Hepatocyte (in vitro differentiated cells): Measurements from ENCODE around the gene CYREN. TPM values are rescaled to one million over a fixed set of nuclear protein-coding genes. Genes with fewer than 3 reads are reported as not detected.

Source experiments
- DNase-seq: peaks from one replicate; pipeline ENCODE4 v3.0.0-alpha.2; 2016; ENCODE audit warnings: low spot score
- H2AFZ ChIP-seq: fragments of 200-600 bp; sonication (generic); 2 replicates; pipeline ENCODE4 v1.6.0; 2016; ENCODE audit warnings: antibody characterized with exemption, mild to moderate bottlenecking
- H3K27ac ChIP-seq: fragments of 200-600 bp; sonication (generic); 2 replicates; pipeline ENCODE4 v1.5.1; 2016; ENCODE audit warnings: mild to moderate bottlenecking
- H3K27me3 ChIP-seq: fragments of 200-600 bp; sonication (generic); 2 replicates; pipeline ENCODE4 v1.6.1; 2016
- H3K36me3 ChIP-seq: fragments of 200-600 bp; sonication (generic); replicated peaks from 2 replicates; pipeline ENCODE4 v1.5.1; 2016; ENCODE audit warnings: low read depth; ENCODE audit not compliant: insufficient read depth
- H3K4me1 ChIP-seq: fragments of 200-600 bp; sonication (generic); 2 replicates; pipeline ENCODE4 v1.5.1; 2016; ENCODE audit warnings: mild to moderate bottlenecking, moderate library complexity; ENCODE audit not compliant: insufficient read depth
- H3K4me2 ChIP-seq: fragments of 200-600 bp; sonication (generic); 2 replicates; pipeline ENCODE4 v1.6.0; 2016
- H3K4me3 ChIP-seq: fragments of 200-600 bp; sonication (generic); 2 replicates; pipeline ENCODE4 v1.5.1; 2016; ENCODE audit warnings: mild to moderate bottlenecking
- H3K79me2 ChIP-seq: fragments of 200-600 bp; sonication (generic); 2 replicates; pipeline ENCODE4 v1.6.0; 2017; ENCODE audit warnings: mild to moderate bottlenecking
- H3K9me2 ChIP-seq: fragments of 200-600 bp; sonication (generic); replicated peaks from 2 replicates; pipeline ENCODE4 v1.6.0; 2017; ENCODE audit warnings: mild to moderate bottlenecking; ENCODE audit not compliant: insufficient read depth
- H3K9me3 ChIP-seq: fragments of 200-600 bp; sonication (generic); 2 replicates; pipeline ENCODE4 v1.5.1; 2016; ENCODE audit warnings: low read depth, mild to moderate bottlenecking
- H4K20me1 ChIP-seq: fragments of 200-600 bp; sonication (generic); 2 replicates; pipeline ENCODE4 v1.6.0; 2016; ENCODE audit warnings: mild to moderate bottlenecking; ENCODE audit not compliant: insufficient read depth, poor library complexity, severe bottlenecking
- CTCF ChIP-seq: fragments of 200-600 bp; sonication (generic); IDR thresholded peaks from 2 replicates; pipeline ENCODE4 v1.5.1; 2016; ENCODE audit warnings: antibody characterized with exemption, mild to moderate bottlenecking; ENCODE audit not compliant: poor library complexity
- EZH2 ChIP-seq: fragments of 200-600 bp; sonication (generic); IDR thresholded peaks from 2 replicates; pipeline ENCODE4 v1.6.1; 2016; ENCODE audit warnings: antibody characterized with exemption, mild to moderate bottlenecking, borderline replicate concordance
- EZH2phosphoT487 ChIP-seq: fragments of 200-600 bp; sonication (generic); IDR thresholded peaks from one replicate; pipeline ENCODE4 v1.6.1; 2018; ENCODE audit warnings: antibody characterized with exemption, mild to moderate bottlenecking, low read depth, moderate library complexity; ENCODE audit not compliant: unreplicated experiment, severe bottlenecking
- WGBS: methylation state at CpG from one replicate; pipeline ENCODE4 v1.1.6; 2016; ENCODE audit warnings: low lambda C conversion rate; ENCODE audit errors: missing lambda C conversion rate; 5-methylcytosine and 5-hydroxymethylcytosine counted together
- polyA plus RNA-seq: library from polyadenylated mRNA; unstranded; fragments of >200 nt; fragmentation: Nextera tagmentation; extraction: Ambion mirVana; gene quantifications from 2 replicates; pipeline ENCODE4 v1.2.1, GENCODE V29; 2016
- total RNA-seq: library from RNA; depleted of rRNA; stranded (reverse); fragments of >200 nt; gene quantifications from 2 replicates; pipeline ENCODE4 v1.2.3, GENCODE V29; 2014

The CYREN gene
- total and polyA plus RNA-seq, 2 experiments from 2014 or later: 43.2 to 45.2 TPM

- no peak for TF ChIP-seq CTCF
- no peak for TF ChIP-seq EZH2
- no peak for TF ChIP-seq EZH2phosphoT487
- Histone ChIP-seq H3K79me2 (no peaks in the 10 kb centered on the region), H3K4me2 (no peak overlapping the region), H2AFZ (no peak overlapping the region), H3K36me3 (no peaks in the 10 kb centered on the region), H3K27me3 (no peaks in the 10 kb centered on the region), H4K20me1 (no peaks in the 10 kb centered on the region), H3K27ac (no peak overlapping the region), H3K4me1 (no peaks in the 10 kb centered on the region), H3K9me3 (no peaks in the 10 kb centered on the region), H3K9me2 (no peaks in the 10 kb centered on the region), H3K4me3 (no peak overlapping the region)
- DNase-seq: no peak
- WGBS: 95% methylated on average over 12 of the region's 12 CpGs
Measured at GRCh38 chr7:135194494-135195095, 24.1 kb upstream of the CYREN start.

GRCh38 chr7:135193615-135194081 is 23.1 kb upstream of the CYREN start:
- Histone ChIP-seq H3K36me3 (no peaks in the 10 kb centered on the region), H3K27me3 (no peaks in the 10 kb centered on the region), H3K9me3 (no peaks in the 10 kb centered on the region), H2AFZ (no peak overlapping the region), H3K9me2 (no peaks in the 10 kb centered on the region), H3K4me1 (no peaks in the 10 kb centered on the region), H3K4me3 (no peak overlapping the region), H3K27ac (no peak overlapping the region), H4K20me1 (no peaks in the 10 kb centered on the region), H3K4me2 (no peak overlapping the region), H3K79me2 (no peaks in the 10 kb centered on the region)
- DNase-seq: no peak
- TF ChIP-seq EZH2 (no peak), EZH2phosphoT487 (no peak), CTCF (no peak)
- WGBS: 81% methylated on average over 8 of the region's 10 CpGs

- no peak overlapping the region for H3K4me2 ChIP-seq
- no peaks in the 10 kb centered on the region for H3K79me2 ChIP-seq
- no peak overlapping the region for H3K4me3 ChIP-seq
- H3K9me3 ChIP-seq: no peaks in the 10 kb centered on the region
- no peak for DNase-seq
- H3K27ac ChIP-seq: no peak overlapping the region
- no peaks in the 10 kb centered on the region for H3K9me2 ChIP-seq
- TF ChIP-seq EZH2 (no peak), CTCF (no peak), EZH2phosphoT487 (no peak)
- H2AFZ ChIP-seq: no peak overlapping the region
- H4K20me1 ChIP-seq: no peaks in the 10 kb centered on the region
- 95% methylated on average over 11 of the region's 11 CpGs for WGBS
- no peaks in the 10 kb centered on the region for H3K27me3 ChIP-seq
- H3K4me1 ChIP-seq: no peaks in the 10 kb centered on the region
- no peaks in the 10 kb centered on the region for H3K36me3 ChIP-seq
Measured at GRCh38 chr7:135192914-135193536, 22.5 kb upstream of the CYREN start.
